HG03432 (cell line): ENCODE results near the gene PUS7.
"Not testable (repeated sequence)": the region's sequence is repeated elsewhere in the genome, so short reads cannot be mapped to it uniquely, and the experiment has no call there.

Experiments
- ATAC-seq: cut with Tn5 transposase; IDR thresholded peaks from one replicate; pipeline ENCODE4 v1.9.1; 2021; ENCODE audit warnings: mild to moderate bottlenecking, moderate library complexity; ENCODE audit not compliant: unreplicated experiment

PUS7 gene

GRCh38 chr7:105497016-105497415 lies 25.1 kb downstream of the PUS7 start:
- ATAC-seq, result no peak

- ATAC-seq, result no peak
Observed at GRCh38 chr7:105496521-105496920, 25.6 kb downstream of the PUS7 start.

- ATAC-seq, result no peak
Observed at GRCh38 chr7:105493923-105494315, 28.2 kb downstream of the PUS7 start.

- no peak for ATAC-seq
Observed at GRCh38 chr7:105493196-105493922, 28.7 kb downstream of the PUS7 start.

- no peak for ATAC-seq
Observed at GRCh38 chr7:105489409-105489808, 32.7 kb downstream of the PUS7 start.

- ATAC-seq, result no peak
Observed at GRCh38 chr7:105487579-105488571, 34.2 kb downstream of the PUS7 start.

- no peak for ATAC-seq
Observed at GRCh38 chr7:105480931-105481330, 41.1 kb downstream of the PUS7 start.

GRCh38 chr7:105478606-105479005 lies 43.5 kb downstream of the PUS7 start:
- no peak for ATAC-seq

GRCh38 chr7:105477908-105478307 lies 44.2 kb downstream of the PUS7 start:
- ATAC-seq, result no peak

- no peak for ATAC-seq
Observed at GRCh38 chr7:105474045-105474444, 48.0 kb downstream of the PUS7 start.

GRCh38 chr7:105473163-105473562 lies 48.9 kb downstream of the PUS7 start:
- ATAC-seq, result no peak

GRCh38 chr7:105470846-105471245 lies 51.2 kb downstream of the PUS7 start:
- no peak for ATAC-seq

- no peak for ATAC-seq
Observed at GRCh38 chr7:105470090-105470489, 52.0 kb downstream of the PUS7 start.

GRCh38 chr7:105462765-105463420 lies 59.2 kb downstream of the PUS7 start:
- ATAC-seq, result no peak

- no peak for ATAC-seq
Observed at GRCh38 chr7:105461518-105461917, 60.6 kb downstream of the PUS7 start.

- no peak for ATAC-seq
Observed at GRCh38 chr7:105457619-105458225, 64.3 kb downstream of the PUS7 start.

- ATAC-seq, result no peak
Observed at GRCh38 chr7:105454921-105455320, 67.2 kb downstream of the PUS7 start.

GRCh38 chr7:105454095-105454747 lies 67.8 kb downstream of the PUS7 start:
- ATAC-seq, result no peak

GRCh38 chr7:105452085-105452484 lies 70.0 kb downstream of the PUS7 start:
- no peak for ATAC-seq

- not testable (repeated sequence) for ATAC-seq
Observed at GRCh38 chr7:105450870-105451269, 71.2 kb downstream of the PUS7 start.
